Measurements from ENCODE around the gene BANP.

BANP gene

GRCh38 chr16:87951552-87952538 is 611 bp downstream of the BANP start:
- peak; percentile 68 for DNase-seq

- no peak for DNase-seq
Measured at GRCh38 chr16:87952751-87953150, 1.5 kb downstream of the BANP start.

- no peak for DNase-seq
Measured at GRCh38 chr16:87953308-87954215, 2.3 kb downstream of the BANP start.

GRCh38 chr16:87954361-87954760 is 3.1 kb downstream of the BANP start:
- DNase-seq = no peak

GRCh38 chr16:87954826-87955225 is 3.6 kb downstream of the BANP start:
- no peak for DNase-seq

- DNase-seq = no peak
Measured at GRCh38 chr16:87955302-87956097, 4.3 kb downstream of the BANP start.

GRCh38 chr16:87956098-87956364 is 4.8 kb downstream of the BANP start:
- DNase-seq = no peak

- DNase-seq = peak; percentile 86
Measured at GRCh38 chr16:87956365-87957231, 5.4 kb downstream of the BANP start.

- DNase-seq = no peak
Measured at GRCh38 chr16:87957296-87958094, 6.3 kb downstream of the BANP start.

GRCh38 chr16:87958632-87959031 is 7.4 kb downstream of the BANP start:
- no peak for DNase-seq

GRCh38 chr16:87959391-87959990 is 8.3 kb downstream of the BANP start:
- no peak for DNase-seq

- no peak for DNase-seq
Measured at GRCh38 chr16:87960296-87960695, 9.1 kb downstream of the BANP start.

GRCh38 chr16:87960852-87961251 is 9.6 kb downstream of the BANP start:
- no peak for DNase-seq

- no peak for DNase-seq
Measured at GRCh38 chr16:87961623-87962022, 10.4 kb downstream of the BANP start.

- DNase-seq = no peak
Measured at GRCh38 chr16:87963400-87963799, 12.2 kb downstream of the BANP start.

- DNase-seq = no peak
Measured at GRCh38 chr16:87964049-87964659, 12.9 kb downstream of the BANP start.

GRCh38 chr16:87965417-87965816 is 14.2 kb downstream of the BANP start:
- DNase-seq = no peak

GRCh38 chr16:87966064-87966645 is 14.9 kb downstream of the BANP start:
- no peak for DNase-seq

- no peak for DNase-seq
Measured at GRCh38 chr16:87966685-87967185, 15.5 kb downstream of the BANP start.

- no peak for DNase-seq
Measured at GRCh38 chr16:87968541-87968940, 17.3 kb downstream of the BANP start.
